Esophagus (tissue), 2 donors: ENCODE measurements around the gene HUNK. TPM values are rescaled to one million over a fixed set of nuclear protein-coding genes. Genes with fewer than 3 reads are reported as not detected.
"Not testable (repeated sequence)": the region's sequence is repeated elsewhere in the genome, so short reads cannot be mapped to it uniquely, and the experiment has no call there.

ENCODE experiments used
- H3K27ac ChIP-seq, 2 donors: one replicate each; pipeline ENCODE4 v1.5.1; 2013; ENCODE audit warnings: low read depth in 2 of 2, mild to moderate bottlenecking in 2 of 2, inconsistent platforms in 1 of 2, low read length in 1 of 2, moderate library complexity in 1 of 2
- H3K27me3 ChIP-seq, 2 donors: one replicate each; pipeline ENCODE4 v1.6.1; 2013; ENCODE audit warnings: low read length in 2 of 2, control low read depth in 1 of 2, mild to moderate bottlenecking in 1 of 2; ENCODE audit not compliant: insufficient read depth in 2 of 2, control insufficient read depth in 1 of 2
- H3K36me3 ChIP-seq, 2 donors: one replicate each; pipeline ENCODE4 v1.6.1; 2013; ENCODE audit warnings: low read length in 1 of 2; ENCODE audit not compliant: control insufficient read depth in 2 of 2, insufficient read depth in 2 of 2
- H3K4me1 ChIP-seq, 2 donors: one replicate each; pipeline ENCODE4 v1.6.1; 2013; ENCODE audit warnings: low read length in 1 of 2; ENCODE audit not compliant: control insufficient read depth in 2 of 2, insufficient read depth in 2 of 2
- H3K4me3 ChIP-seq, 2 donors: one replicate each; pipeline ENCODE4 v1.5.1; 2013; ENCODE audit warnings: low read length in 2 of 2, mild to moderate bottlenecking in 2 of 2, low read depth in 1 of 2, moderate library complexity in 1 of 2
- H3K9me3 ChIP-seq, 2 donors: one replicate each; pipeline ENCODE4 v1.6.1; 2013; ENCODE audit warnings: mild to moderate bottlenecking in 2 of 2, low read depth in 1 of 2, low read length in 1 of 2, moderate library complexity in 1 of 2; ENCODE audit not compliant: control insufficient read depth in 2 of 2, insufficient read depth in 1 of 2
- WGBS, 2 donors: extraction: QIAGEN DNeasy Blood & Tissue Kit; methylation state at CpG; one replicate each; pipeline ENCODE4 v1.1.7; 2013; 5-methylcytosine and 5-hydroxymethylcytosine counted together
- polyA plus RNA-seq, 2 donors: library from polyadenylated mRNA; stranded (reverse); fragments of 200-250 nt; gene quantifications; one replicate each; pipeline ENCODE4 v1.2.3, GENCODE V29; 2013
- donor health status: healthy with polysubstance abuse.
- donor health status: Bipolar disorder and iron deficiency.

The HUNK gene
- polyA plus RNA-seq, 2 donors = 0.10 to 0.20 TPM

DNA sequence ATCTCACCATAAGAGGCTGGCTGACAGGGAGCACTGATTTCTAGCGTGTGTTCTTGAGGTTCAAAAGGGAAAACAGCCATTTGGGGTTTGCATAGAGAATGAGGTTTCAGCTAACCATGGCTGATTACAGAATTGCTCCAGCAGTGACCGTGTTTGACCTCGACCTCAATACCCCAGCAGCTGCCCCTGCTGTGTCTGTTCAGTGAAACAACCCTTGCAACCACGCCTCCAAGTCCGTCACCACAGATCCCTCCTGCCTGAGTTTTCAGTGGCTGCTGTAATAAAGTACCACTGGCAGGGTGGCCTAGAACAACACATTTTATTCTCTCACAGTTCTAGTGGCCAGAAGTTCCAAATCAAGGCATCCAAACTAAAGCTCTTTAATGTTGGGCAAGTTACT lies 147.7 kb downstream of the HUNK start:
- Histone ChIP-seq H3K27ac (no peak overlapping the region), H3K36me3 (no peaks in the 10 kb centered on the region), H3K9me3 (no peaks in the 10 kb centered on the region), H3K4me3 (no peak overlapping the region), H3K27me3 (no peaks in the 10 kb centered on the region), H3K4me1 (peaks cover 8 to 9% of the 10 kb centered on the region in 2 donors)
- 78 to 81% methylated on average over 5 of the region's 5 CpGs for WGBS, 2 donors

DNA sequence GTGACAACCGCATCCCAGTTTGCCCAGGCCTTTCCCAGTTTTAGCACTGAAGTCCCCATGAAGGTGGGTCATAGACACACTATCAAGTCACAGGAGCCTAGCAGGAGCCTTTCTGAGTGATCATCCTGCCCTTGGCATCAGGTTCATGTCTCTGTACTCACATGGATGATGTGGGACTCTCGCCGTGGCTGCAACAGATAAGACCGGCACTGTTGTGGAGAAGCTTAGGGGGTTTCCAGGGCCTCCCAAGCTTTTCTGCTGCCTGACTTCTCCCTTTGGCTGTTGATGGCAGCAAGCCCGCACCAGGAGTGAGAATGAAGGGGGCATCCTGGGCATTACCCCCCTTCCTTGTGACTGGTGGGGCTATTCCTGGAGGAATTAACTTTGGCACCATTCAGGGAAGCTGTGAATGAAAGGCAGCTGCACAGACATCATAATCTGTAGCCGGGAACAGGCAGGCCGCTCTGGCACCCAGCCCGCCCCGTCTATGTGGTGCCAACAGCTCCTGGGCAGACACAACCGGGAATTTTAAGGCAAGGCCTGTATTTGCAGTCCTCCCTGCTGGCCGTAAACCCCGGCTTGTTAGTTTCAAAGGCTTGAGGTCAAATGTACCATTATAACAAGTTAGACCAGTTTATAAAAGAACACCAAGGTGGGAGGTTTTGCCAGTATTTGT lies 148.6 kb downstream of the HUNK start:
- H3K27ac ChIP-seq = peak overlapping the region in 1 of 2 donors; percentile 59
- H3K27me3 ChIP-seq = no peaks in the 10 kb centered on the region
- no peaks in the 10 kb centered on the region for H3K9me3 ChIP-seq
- peaks cover 6 to 8% of the 10 kb centered on the region in 2 donors for H3K4me1 ChIP-seq
- H3K4me3 ChIP-seq = no peak overlapping the region
- 39 to 40% methylated on average over 12 of the region's 12 CpGs for WGBS, 2 donors
- H3K36me3 ChIP-seq = no peaks in the 10 kb centered on the region

DNA sequence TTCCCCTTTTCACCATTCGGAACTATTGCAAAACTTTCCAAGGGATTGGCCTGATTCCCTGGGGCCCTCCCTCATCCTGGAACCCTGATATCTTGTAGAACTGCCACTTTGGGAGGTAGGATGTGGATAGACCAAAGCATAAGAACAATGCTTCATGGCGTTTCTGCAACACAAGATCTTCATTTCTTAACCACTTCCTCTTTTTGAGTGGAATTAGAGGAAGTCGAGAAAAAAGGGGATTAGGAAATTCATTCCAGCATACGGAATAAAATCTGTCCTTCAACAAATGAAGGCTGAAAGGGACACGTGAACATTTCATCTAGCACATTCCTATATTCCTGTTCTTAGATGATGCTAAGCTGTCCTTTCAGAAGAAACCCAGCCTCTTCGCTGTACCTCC lies 149.3 kb downstream of the HUNK start:
- no peaks in the 10 kb centered on the region for H3K27me3 ChIP-seq
- peak overlapping the region; percentile 17 to 27 for H3K27ac ChIP-seq
- WGBS, 2 donors = 35 to 52% methylated on average over 6 of the region's 6 CpGs
- no peak overlapping the region for H3K4me3 ChIP-seq
- H3K9me3 ChIP-seq = no peaks in the 10 kb centered on the region
- no peaks in the 10 kb centered on the region for H3K36me3 ChIP-seq
- H3K4me1 ChIP-seq = peaks cover 6 to 8% of the 10 kb centered on the region in 2 donors

DNA sequence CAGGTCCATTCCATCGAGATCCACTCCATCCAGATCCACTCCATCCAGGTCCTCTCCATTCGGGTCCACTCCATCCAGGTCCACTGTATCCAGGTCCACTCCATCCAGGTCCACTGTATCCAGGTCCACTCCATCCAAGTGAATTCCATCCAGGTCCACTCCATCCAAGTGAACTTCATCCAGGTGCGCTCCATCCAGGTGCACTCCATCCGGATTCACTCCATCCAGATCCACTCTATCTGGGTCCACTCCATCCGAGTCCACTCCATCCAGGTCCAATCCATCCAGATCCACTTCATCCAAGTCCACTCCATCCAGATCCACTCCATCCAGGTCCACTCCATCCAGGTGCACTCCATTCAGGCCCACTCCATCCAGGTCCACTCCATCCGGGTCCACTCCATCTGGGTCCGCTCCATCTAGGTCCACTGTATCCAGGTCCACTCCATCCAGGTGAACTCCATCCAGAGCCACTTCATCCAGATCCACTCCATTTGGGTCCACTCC lies 157.4 kb downstream of the HUNK start:
- Histone ChIP-seq H3K36me3 (no peaks in the 10 kb centered on the region), H3K27me3 (no peaks in the 10 kb centered on the region), H3K4me3 (no peak overlapping the region), H3K27ac (no peak overlapping the region), H3K9me3 (no peaks in the 10 kb centered on the region), H3K4me1 (no peaks in the 10 kb centered on the region)
- 72 to 74% methylated on average over 7 of the region's 7 CpGs for WGBS, 2 donors

DNA sequence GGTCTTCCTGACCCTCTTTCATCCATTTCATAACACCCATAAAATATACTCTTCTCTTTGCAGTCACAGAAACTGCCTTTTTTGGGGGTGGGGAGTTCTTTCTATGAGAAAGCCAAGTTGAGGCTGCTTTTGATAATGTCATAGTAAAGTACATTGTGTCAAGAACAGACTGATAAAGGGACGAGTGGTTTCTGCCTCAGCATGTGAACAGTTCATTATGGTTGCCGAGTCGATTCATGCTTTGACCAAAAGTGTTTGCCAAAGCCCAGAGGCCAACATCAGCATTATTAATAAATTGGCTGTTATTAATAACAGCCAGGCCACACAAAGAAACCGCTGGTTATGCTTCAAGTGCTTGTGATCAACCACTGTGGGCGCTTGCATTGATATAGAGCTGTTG lies 162.0 kb downstream of the HUNK start:
- no peak overlapping the region for H3K27ac ChIP-seq
- WGBS, 2 donors = 69 to 88% methylated on average over 5 of the region's 5 CpGs
- no peaks in the 10 kb centered on the region for H3K9me3 ChIP-seq
- no peaks in the 10 kb centered on the region for H3K27me3 ChIP-seq
- H3K4me3 ChIP-seq = no peak overlapping the region
- H3K36me3 ChIP-seq = no peaks in the 10 kb centered on the region
- no peaks in the 10 kb centered on the region for H3K4me1 ChIP-seq

DNA sequence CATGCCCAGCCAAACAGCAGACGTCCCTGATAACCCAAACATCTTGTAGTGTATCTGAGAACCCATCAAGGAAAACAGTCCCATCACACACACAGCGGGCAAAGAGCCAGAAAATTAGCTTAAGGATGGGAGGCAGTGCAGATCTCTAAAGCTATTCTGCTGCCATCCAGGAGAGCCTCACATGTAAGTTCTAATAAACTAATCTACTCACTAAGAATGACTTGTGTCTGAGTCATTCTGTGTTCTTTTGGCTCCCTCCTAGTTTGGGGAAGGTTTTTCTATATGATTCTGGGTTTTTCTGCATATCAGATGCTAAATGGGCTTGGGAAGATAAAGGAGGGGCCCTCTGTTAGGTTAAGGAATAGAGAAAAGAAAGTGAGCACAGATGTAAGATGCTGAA lies 162.8 kb downstream of the HUNK start:
- no peak overlapping the region for H3K4me3 ChIP-seq
- 72 to 77% methylated on average over 2 of the region's 2 CpGs for WGBS, 2 donors
- H3K4me1 ChIP-seq = no peaks in the 10 kb centered on the region

DNA sequence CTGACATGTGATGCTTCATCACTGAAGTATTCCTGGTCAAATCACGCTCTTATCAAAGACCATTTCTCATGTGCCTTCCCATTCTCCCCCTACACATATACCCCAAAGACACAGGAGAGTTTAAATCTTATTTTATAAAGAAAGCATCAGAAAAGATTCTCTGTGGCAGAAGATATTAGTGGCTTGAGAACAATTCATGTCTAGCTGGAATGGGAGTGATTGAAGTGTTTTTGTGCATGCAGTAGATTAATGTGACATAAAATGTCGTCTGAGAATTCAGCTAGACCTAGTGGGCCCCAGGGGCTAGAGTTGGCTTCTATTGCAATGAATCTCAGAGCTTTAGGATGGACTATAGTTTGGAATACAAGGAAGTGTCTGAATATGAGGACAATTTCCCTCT lies 163.9 kb downstream of the HUNK start:
- Histone ChIP-seq H3K36me3 (no peaks in the 10 kb centered on the region), H3K27me3 (no peaks in the 10 kb centered on the region), H3K4me1 (no peaks in the 10 kb centered on the region), H3K4me3 (no peak overlapping the region), H3K27ac (no peak overlapping the region), H3K9me3 (no peaks in the 10 kb centered on the region)
- WGBS, 2 donors = 79 to 80% methylated on average over 2 of the region's 2 CpGs

More for the DNA sequence above, 162.8 kb downstream of the HUNK start:
- Histone ChIP-seq H3K27ac (no peak overlapping the region), H3K9me3 (no peaks in the 10 kb centered on the region), H3K36me3 (no peaks in the 10 kb centered on the region), H3K27me3 (no peaks in the 10 kb centered on the region)

DNA sequence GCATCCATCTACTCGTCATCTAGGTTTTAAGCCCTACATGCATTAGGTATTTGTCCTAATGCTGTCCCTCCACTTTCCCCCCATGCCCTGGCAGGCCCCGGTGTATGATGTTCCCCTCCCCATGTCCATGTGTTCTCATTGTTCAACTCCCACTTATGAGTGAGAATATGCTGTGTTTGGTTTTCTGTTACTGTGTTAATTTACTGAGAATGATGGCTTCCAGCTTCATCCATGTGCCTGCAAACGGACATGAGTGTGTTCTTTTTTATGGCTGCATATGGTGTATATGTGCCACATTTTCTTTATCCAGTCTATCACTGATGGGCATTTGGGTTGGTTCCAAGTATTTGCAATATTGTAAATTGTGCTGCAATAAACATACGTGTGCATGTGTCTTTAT lies 165.9 kb downstream of the HUNK start:
- H3K4me3 ChIP-seq, H3K27me3 ChIP-seq, H3K27ac ChIP-seq, H3K4me1 ChIP-seq, H3K9me3 ChIP-seq, H3K36me3 ChIP-seq: not testable (repeated sequence)
- WGBS, 2 donors = 85% methylated on average over 4 of the region's 4 CpGs

DNA sequence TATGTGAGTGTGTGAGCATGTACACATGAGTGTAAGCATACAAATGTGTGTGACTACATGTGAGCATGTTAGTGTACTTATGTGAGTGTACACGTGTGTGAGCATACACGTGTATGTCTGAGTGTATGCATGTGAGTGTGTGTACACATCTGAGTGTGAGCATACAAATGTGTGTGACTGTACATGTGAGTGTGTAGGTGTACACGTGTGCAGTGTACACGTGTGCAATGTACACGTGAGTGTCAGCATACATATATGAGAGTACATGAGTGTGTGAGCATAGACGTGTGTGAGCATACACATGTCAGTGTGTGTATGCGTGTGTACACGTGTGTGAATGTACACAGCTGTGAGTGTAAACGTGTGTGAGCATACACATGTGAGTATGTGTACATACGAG lies 170.6 kb downstream of the HUNK start:
- WGBS, 2 donors = 91 to 95% methylated on average over 10 of the region's 10 CpGs

More for the DNA sequence above, 170.6 kb downstream of the HUNK start:
- Histone ChIP-seq H3K27ac (no peak overlapping the region), H3K4me3 (no peak overlapping the region), H3K9me3 (peaks cover 2 to 4% of the 10 kb centered on the region in 2 donors), H3K27me3 (no peaks in the 10 kb centered on the region), H3K4me1 (no peaks in the 10 kb centered on the region), H3K36me3 (peaks cover 0 to 4% of the 10 kb centered on the region in 2 donors)
